Mucosa of gallbladder (tissue), 1 donor: Measurements from ENCODE around the gene CCNI2. TPM values are rescaled to one million over a fixed set of nuclear protein-coding genes. Genes with fewer than 3 reads are reported as not detected.

Source experiments
- DNase-seq: peaks from one replicate; pipeline ENCODE4 v3.0.0-alpha.2; 2020; ENCODE audit warnings: low spot score
- total RNA-seq: library from RNA; stranded (reverse); gene quantifications from one replicate; pipeline ENCODE4 v1.2.1, GENCODE V29; 2021
- donor health status: DM: no; HTN: no; CAD: no.

The CCNI2 gene
- 8.4 TPM for total RNA-seq

- no peak for DNase-seq
Observed at GRCh38 chr5:132746954-132747615, at the start of gene CCNI2. TSS of gene CCNI2 (plus strand) at chr5:132747426. CDS start at chr5:132747496, 70 bp downstream.

DNA sequence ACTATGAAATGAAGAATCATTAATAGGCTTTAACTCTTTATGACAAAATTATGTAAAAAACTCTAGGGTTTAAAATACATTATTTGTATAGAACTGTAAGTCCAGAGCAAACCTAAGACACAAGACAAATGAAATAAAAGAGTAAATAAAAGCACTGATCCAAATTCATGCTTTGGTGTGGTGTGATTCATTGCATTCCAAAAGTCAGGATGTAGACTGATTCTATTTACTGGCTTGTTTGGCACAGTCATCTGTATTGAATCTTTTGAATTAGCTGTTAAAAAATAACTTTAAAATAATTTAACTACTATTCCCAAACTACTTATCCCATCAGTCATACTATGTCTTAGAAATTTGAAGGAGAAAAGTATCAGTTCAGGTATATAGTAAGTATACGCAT lies 42.4 kb upstream of the CCNI2 start:
- DNase-seq, result no peak

GRCh38 chr5:132708645-132709044 lies 38.6 kb upstream of the CCNI2 start:
- DNase-seq, result no peak

DNA sequence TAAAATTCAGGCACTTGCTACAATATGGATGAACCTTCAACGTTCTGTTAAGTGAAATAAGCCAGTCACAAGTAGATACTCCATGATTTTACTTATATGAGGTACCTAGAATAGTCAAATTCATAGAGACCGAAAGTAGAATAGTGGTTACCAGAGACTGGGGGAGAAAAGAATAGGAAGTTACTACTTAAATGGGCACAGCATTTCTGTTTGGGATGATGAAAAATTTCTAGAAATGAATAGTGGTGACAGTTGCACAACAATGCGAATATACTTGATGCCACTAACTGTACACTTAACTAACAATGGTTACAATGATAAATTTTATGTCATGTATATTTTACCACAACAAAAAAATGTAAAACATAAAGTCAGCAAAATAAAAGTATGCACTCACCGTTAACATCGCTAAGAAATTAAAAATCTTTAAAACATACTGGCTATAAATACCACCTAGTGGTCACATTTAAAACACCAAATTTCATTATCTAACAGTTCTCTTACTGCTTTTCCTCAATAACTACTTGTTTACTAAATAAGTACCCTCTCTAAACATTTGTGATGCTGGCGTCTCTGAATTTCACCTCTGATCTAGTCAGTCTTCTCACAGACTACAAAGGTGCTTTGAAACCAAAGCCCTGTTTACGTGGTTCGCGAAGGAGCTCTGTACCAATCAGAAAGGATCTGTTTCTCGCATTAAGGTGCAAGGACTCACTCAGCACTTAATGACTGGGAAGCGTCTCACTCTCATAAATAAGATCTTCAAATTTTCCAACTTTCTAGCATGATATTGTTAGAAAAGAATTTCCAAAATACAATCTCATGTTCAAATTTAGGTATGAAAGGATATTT lies 32.5 kb upstream of the CCNI2 start:
- DNase-seq, result no peak

GRCh38 chr5:132718544-132719312 lies 28.5 kb upstream of the CCNI2 start:
- DNase-seq, result no peak

DNA sequence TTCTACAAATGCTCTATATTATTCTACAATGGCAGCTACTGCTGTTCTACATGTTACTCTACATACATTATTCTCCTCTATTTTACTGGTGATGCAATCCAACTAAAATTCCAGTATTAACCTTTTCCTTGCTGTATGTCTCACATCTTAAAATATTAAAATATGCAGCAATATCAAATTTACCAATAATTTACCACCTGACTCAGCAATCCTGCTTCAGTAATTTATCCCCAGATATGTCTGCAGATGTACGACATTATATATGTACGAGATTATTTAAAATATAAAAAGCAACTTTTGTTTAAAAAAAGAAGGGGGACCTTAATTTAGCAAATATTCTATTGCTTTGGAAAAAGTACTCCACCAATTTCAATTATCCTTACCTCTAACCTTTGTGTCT lies 21.5 kb upstream of the CCNI2 start:
- DNase-seq, result no peak

DNA sequence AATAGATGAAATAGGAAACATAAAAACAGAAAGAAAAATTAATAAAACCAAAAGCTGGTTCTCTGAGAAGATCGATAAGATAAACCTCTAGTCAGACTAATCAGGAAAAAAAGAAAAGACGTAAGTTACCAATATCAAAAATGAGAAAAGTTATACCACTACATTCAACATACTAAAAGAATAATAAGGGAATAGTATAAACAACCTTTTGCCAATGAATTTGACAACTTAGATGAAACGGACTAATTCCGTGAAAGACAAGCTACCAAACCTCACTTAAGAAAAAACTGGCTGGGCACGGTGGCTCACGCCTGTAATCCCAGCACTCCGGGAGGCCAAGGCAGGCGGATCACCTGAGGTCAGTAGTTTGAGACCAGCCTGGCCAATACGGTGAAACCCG lies 17.3 kb upstream of the CCNI2 start:
- DNase-seq, result no peak

DNA sequence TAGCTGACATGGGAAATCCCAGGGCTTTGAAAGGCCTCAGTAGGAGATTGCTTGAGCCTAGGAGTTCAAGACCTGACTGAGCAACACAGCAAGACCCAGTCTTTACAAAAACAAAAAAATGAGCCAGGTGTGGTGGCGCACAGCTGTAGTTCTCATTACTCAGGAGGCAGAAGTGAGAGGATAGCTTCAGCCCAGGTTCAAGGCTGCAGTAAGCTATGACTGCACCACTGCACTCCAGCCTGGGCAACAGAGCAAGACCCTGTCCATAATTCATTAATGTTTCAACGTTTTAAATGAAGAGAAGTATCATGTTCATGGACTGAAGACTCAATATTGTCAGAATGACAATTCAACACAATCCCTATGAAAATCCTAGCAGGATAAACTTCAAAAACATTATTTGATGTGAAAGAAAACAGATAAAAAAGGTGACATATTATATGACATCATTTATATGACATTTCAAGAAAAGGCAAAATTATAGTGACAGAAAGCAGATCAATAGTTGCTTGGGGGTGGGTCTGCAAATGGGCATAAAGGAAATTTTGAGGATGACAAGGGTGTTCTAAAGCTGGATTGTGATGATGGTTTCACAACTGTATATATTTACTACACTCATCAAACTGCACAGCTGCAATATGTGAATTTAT lies 13.6 kb upstream of the CCNI2 start:
- no peak for DNase-seq

GRCh38 chr5:132734687-132735086 lies 12.5 kb upstream of the CCNI2 start:
- no peak for DNase-seq

GRCh38 chr5:132736853-132737833 lies 10.1 kb upstream of the CCNI2 start, which contains the start of gene KIF3A:
TSS of gene KIF3A (minus strand) at chr5:132737546. CDS start at chr5:132737419, 127 bp downstream.
- peak; percentile 98 for DNase-seq

- no peak for DNase-seq
Observed at GRCh38 chr5:132737982-132738681, 9.1 kb upstream of the CCNI2 start.

DNA sequence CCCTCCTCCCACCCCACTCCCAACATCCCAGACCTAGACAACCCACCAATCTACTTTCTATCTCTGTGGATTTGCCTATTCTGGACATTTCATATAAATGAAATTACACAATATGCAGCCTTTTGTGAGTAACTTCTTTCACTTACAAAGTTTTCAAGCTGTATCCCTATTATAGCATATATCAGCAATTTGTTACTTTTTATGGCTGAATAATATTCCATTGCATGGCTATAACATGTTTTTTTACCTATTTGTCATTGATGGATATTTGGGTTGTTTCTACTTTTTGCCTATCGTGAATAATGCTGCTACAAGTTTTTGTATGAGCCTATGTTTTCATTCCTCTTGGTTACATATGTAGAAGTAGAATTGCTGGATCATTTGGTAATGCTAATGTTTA lies 8.0 kb upstream of the CCNI2 start:
- DNase-seq, result no peak

- DNase-seq, result no peak
Observed at GRCh38 chr5:132742158-132742557, 5.1 kb upstream of the CCNI2 start.

- DNase-seq, result no peak
Observed at GRCh38 chr5:132742626-132743025, 4.6 kb upstream of the CCNI2 start.

- DNase-seq, result no peak
Observed at GRCh38 chr5:132744659-132745058, 2.6 kb upstream of the CCNI2 start.

GRCh38 chr5:132746592-132746953 lies 653 bp upstream of the CCNI2 start:
- DNase-seq, result no peak

DNA sequence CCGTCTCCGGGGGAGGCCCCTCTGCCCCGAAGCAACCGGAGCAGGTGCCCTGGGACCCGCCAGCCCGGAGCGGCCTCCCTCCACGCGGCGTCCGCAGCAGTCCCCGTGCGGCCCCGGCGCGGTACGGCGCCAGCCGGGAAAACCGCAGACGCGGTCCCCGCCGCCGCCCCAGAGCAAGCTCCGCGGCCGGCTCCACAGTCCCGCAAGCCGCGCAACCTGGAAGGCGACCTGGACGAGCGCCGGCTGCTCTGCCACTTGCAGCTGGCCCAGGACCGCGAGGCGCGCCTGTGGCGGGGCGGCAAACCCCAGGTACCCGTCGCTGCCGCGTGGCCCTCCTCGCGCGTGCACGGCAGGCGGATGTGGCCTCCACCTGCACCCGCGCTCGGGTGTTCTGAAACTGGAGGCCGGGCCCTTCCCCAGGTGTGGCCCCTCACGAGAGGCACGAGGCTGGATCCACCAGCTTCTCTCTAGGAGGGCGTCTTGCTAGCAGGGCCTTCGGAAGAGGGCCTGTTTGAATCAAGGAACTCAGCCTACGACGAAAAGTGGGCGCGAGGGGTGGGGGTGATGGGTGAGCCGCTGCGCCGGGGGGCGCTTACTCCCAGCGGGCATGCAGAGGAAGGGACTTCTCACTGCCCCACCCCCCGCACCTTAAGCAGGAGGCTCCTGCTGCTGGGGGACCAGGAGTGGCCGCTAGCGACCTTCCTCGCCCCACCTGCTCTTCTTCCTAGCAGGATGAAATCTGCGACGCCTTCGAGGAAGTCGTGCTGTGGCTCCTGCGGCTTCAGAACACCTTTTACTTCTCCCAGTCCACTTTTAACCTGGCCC lies 602 bp downstream of the CCNI2 start:
- no peak for DNase-seq

DNA sequence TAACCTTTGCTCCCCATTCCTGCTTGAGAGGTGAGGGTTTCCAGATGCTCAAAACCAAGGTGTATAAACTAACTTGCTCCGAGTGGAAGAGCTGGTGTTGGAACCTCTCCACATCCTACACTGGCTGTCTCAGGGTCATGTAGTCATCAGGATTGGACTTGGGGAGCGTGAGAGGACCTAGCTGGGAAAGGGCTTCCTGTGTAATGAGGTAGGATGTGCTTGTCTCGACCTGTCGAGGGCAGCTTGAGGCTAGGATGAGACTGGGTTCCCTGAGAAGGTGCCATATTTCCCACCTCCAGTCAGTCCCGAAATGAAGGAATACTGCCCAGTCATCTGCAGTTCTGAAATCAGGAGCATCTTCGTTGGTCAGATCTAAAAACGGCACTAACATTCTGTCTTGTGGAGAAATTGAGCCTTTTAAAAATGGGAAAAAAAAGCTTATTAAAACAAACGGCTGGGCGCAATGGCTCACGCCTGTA lies 1.3 kb downstream of the CCNI2 start:
- no peak for DNase-seq

- no peak for DNase-seq
Observed at GRCh38 chr5:132749506-132749905, 2.3 kb downstream of the CCNI2 start.
